Omental fat pad (tissue), 4 donors: Measurements from ENCODE around the gene ARHGAP9. TPM values are rescaled to one million over a fixed set of nuclear protein-coding genes. Genes with fewer than 3 reads are reported as not detected.

Source experiments
- ATAC-seq: fragments of 150-250 bp; one replicate; pipeline ENCODE4 v1.9.1; 2016; ENCODE audit warnings: mild to moderate bottlenecking, moderate library complexity; ENCODE audit not compliant: low FRiP score
- DNase-seq: peaks from one replicate; pipeline ENCODE4 v3.0.0-alpha.2; 2019; ENCODE audit warnings: low spot score
- total RNA-seq, 4 donors: library from RNA; depleted of rRNA; stranded (reverse); fragments of >200 nt; gene quantifications; one replicate each; pipeline ENCODE4 v1.1.0, GENCODE V29; 2016
- TF ChIP-seq, protein P1 (sequence below), 3 donors: fragments of 450-650 bp; IDR thresholded peaks; one replicate each; pipeline ENCODE4 v1.5.1; 2016 to 2017; ENCODE audit warnings: antibody characterized with exemption in 3 of 3, mild to moderate bottlenecking in 3 of 3, moderate library complexity in 2 of 3

ARHGAP9 gene
- total RNA-seq, 4 donors from 2014 or later: 13.8 to 85.6 (median 29.8) TPM

DNA sequence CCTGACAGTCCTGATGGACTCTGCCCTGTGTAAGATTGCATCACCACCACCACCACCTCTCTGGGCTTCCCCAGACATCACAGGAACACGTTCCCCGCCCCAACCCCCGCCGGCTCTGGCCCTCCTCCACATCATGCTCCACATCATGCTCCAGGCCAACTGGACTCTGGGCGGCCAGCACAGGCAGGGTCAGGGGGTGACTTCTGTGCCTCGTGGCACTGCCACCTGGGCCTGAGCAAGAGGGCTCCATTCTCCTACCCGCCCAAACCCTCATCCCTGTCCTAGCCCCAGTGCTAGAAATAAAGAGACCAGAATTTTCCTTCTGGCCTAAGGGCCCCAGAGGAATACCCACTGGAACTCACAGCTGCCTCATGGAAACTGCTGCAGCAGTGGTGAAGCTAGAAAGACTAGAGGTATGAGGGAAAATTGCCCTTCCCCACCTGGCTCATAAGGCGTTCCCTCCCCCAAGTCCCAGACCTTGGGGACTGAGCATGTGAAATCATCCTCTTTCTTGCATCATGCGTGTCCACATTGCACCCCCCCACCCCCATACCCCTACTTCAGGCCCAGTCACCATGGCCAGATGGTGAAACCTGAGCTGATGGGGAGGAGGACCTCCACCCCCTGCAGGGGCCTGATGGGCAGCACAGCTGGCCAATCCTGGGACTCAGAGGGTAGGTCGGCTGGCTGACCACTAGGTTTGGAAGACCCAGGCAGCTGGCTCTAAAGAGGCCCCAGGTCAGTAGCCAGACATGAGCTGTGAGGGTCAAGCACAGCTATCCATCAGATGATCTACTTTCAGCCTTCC lies 24.9 kb downstream of the ARHGAP9 start, which contains the start of gene INHBE:
Gene INHBE (plus strand): TSS at position 742 of the 808 bp plus-strand sequence. CDS start 230 bp downstream, outside the sequence.
- no peak for DNase-seq
- TF ChIP-seq, protein P1, sequence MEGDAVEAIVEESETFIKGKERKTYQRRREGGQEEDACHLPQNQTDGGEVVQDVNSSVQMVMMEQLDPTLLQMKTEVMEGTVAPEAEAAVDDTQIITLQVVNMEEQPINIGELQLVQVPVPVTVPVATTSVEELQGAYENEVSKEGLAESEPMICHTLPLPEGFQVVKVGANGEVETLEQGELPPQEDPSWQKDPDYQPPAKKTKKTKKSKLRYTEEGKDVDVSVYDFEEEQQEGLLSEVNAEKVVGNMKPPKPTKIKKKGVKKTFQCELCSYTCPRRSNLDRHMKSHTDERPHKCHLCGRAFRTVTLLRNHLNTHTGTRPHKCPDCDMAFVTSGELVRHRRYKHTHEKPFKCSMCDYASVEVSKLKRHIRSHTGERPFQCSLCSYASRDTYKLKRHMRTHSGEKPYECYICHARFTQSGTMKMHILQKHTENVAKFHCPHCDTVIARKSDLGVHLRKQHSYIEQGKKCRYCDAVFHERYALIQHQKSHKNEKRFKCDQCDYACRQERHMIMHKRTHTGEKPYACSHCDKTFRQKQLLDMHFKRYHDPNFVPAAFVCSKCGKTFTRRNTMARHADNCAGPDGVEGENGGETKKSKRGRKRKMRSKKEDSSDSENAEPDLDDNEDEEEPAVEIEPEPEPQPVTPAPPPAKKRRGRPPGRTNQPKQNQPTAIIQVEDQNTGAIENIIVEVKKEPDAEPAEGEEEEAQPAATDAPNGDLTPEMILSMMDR (IDR thresholded peaks at IDR 0.05): no peak
- ATAC-seq: no peak

DNA sequence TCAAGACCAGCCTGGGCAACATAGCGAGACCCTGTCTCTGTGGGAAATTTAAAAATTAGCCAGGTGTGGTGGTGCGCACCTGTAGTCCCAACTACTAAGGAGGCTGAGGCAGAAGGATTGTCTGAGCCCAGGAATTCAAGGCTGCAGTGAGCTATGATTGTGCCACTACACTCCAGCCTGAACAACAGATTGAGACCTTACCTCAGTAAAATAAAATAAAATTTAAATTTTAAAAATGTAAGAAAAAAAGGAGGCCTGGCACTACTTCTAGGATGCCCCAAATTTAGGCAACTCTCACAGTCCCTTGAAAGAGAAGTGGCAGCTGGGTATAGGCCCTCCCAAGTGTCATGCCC lies 25.5 kb downstream of the ARHGAP9 start:
- DNase-seq: no peak
- TF ChIP-seq, protein P1 (IDR thresholded peaks at IDR 0.05): no peak
- ATAC-seq: no peak

DNA sequence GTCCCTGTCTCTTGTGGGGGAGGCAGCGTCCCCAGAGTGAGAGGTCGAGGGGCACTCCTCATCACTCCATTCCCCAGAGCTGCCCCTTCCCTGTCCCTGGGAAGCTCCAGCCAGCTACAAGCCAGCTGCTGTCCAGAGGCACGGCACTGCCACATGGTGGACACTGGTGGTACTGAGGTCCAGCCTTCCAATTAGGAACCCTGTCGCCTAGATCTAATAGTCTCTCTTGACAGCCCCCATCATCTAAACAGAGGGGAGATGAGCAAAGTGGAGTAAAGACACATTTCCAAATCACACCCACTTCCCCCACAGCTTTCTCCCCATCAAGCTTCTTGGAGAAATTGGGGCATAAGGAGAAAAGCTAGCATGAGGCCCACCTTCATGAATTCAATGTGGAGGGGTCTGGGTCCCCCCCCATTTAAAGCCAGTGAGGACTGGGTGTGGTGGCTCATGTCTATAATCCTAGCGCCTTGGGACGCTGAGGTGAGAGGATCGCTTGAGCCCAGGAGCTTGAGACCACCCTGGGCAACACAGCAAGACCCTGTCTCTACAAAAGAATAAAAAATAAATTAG lies 26.6 kb downstream of the ARHGAP9 start:
- TF ChIP-seq, protein P1 (IDR thresholded peaks at IDR 0.05): peak in 1 of 3 donors; percentile 79
- DNase-seq (peak; percentile 78), ATAC-seq (peak; percentile 60)

DNA sequence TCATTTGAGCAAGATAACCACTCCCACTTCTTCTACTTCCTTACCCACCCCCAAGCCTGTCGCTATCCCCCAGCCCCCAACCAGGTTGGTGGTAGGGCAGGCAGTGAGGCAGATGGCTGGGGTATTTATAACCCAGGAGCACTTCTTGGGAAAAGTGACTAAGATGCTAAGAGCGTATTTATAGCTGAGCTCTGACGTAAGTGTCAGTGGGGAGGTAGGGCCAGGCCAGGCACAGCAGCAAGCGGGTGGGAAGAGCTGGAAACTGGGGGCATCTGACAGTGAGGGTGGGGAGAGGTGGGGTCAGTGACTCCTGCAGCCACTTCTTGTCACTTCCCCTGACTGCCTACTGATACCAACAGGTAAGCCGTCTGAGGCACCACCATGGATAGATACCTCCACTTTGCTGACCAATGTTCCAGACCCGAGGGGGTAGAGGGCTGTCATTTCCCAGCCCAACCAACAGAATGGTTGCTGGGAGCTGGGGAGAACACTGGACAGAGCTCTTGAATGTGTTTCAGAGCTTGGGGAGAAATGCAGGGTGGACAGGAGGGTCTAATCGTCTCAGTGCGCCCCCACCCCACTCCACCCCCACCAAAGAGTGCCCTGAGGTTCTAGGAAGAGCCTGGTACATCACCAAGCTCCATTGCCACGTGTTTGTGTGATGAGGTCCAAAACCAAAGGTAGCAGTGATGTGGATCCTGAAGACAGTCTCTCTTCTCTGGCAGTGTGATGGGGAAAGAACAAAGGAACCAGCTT lies 27.3 kb downstream of the ARHGAP9 start:
- TF ChIP-seq, protein P1 (IDR thresholded peaks at IDR 0.05): no peak
- DNase-seq (no peak), ATAC-seq (no peak)

DNA sequence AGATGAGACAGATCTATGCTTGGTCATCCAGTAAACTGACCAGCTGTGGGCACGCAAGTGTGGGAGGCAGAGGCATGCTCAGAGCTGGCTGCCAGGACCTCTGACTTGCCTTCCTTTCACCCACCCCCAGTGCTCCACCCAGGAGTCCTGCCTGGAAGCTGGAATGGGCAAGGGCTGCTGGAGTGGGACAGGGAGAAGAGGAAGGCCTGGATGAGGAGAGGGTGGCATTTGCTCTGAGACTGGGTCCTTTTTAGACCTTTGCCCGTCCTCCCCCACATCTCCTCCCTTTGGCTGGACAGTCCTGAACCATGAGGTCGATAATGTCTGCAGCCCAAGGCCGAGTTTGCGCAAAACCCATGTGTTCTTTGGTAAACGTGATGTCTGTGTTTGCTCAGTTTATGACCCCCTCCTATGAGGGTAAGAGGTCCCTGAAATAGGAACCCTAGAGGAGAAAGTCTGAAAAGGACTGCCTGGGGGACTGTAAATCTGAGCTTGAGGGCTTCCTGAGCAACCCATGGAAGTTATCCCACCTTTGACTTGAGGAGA lies 28.4 kb downstream of the ARHGAP9 start:
- TF ChIP-seq, protein P1 (IDR thresholded peaks at IDR 0.05): no peak
- ATAC-seq: no peak
- DNase-seq: no peak

DNA sequence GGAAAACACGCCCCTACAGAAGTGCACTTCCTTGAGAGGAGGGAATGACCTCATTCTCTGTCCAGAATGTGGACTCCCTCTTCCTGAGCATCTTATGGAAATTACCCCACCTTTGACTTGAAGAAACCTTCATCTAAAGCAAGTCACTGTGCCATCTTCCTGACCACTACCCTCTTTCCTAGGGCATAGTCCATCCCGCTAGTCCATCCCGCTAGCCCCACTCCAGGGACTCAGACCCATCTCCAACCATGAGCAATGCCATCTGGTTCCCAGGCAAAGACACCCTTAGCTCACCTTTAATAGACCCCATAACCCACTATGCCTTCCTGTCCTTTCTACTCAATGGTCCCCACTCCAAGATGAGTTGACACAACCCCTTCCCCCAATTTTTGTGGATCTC lies 29.6 kb downstream of the ARHGAP9 start:
- no peak for DNase-seq
- TF ChIP-seq, protein P1 (IDR thresholded peaks at IDR 0.05): no peak
- ATAC-seq: no peak
